CD4-positive, alpha-beta T cell (primary cell): ENCODE data around the gene FCER2. TPM values are rescaled to one million over a fixed set of nuclear protein-coding genes. Genes with fewer than 3 reads are reported as not detected.

ENCODE experiments used
- ATAC-seq: fragments of 200-7000 bp; cut with Tn5 transposase; one replicate; pipeline ENCODE4 v1.10.0; 2022; ENCODE audit warnings: mild to moderate bottlenecking; ENCODE audit not compliant: poor library complexity
- CTCF ChIA-PET: fragments of 350-600 bp; sonication (Branson Sonifier 250); formaldehyde crosslinking; loops from one replicate; lab custom pipeline; 2021; ENCODE audit warnings: antibody characterized with exemption, inconsistent platforms; lab: Charles Lee
- POLR2A ChIA-PET: fragments of 350-600 bp; sonication (Branson Sonifier 250); formaldehyde crosslinking; loops from one replicate; lab custom pipeline; 2021; ENCODE audit warnings: antibody characterized with exemption, inconsistent platforms; lab: Charles Lee
- DNase-seq, 14 experiments: peaks; one replicate each; pipeline ENCODE4 v3.0.0-alpha.2; 2013 to 2020; ENCODE audit warnings: mixed read lengths in 2 of 14
- H3K27ac ChIP-seq, 2 donors: one replicate each; pipeline versions ENCODE4 v1.5.1 to v1.7.0; 2013; ENCODE audit warnings: low read length in 2 of 2, low read depth in 1 of 2, mild to moderate bottlenecking in 1 of 2
- H3K27me3 ChIP-seq, 2 experiments: 1 replicate in 1 of 2; 2 replicates in 1 of 2; pipeline versions ENCODE4 v1.6.1 to v1.7.0; 2013; ENCODE audit warnings: low read length in 2 of 2, control low read depth in 1 of 2, mild to moderate bottlenecking in 1 of 2, moderate library complexity in 1 of 2; ENCODE audit not compliant: insufficient read depth in 2 of 2, control insufficient read depth in 1 of 2
- H3K36me3 ChIP-seq: one replicate; pipeline ENCODE4 v1.6.1; 2013; ENCODE audit warnings: low read length, control low read depth; ENCODE audit not compliant: insufficient read depth
- H3K4me1 ChIP-seq: one replicate; pipeline ENCODE4 v1.6.1; 2013; ENCODE audit warnings: low read length, control low read depth; ENCODE audit not compliant: insufficient read depth
- H3K4me3 ChIP-seq: one replicate; pipeline ENCODE4 v1.5.1; 2013; ENCODE audit warnings: mild to moderate bottlenecking, low read length, moderate library complexity
- H3K9me3 ChIP-seq, 2 experiments: 1 replicate in 1 of 2; 2 replicates in 1 of 2; pipeline versions ENCODE4 v1.6.1 to v1.7.0; 2013; ENCODE audit warnings: low read length in 2 of 2, mild to moderate bottlenecking in 2 of 2, control low read depth in 1 of 2, moderate library complexity in 1 of 2; ENCODE audit not compliant: control insufficient read depth in 1 of 2, insufficient read depth in 1 of 2
- H3K27ac Mint-ChIP-seq: one replicate; pipeline ENCODE4 v1.8.0; 2020; ENCODE audit warnings: mixed read lengths
- H3K27me3 Mint-ChIP-seq: one replicate; pipeline ENCODE4 v1.8.0; 2021; ENCODE audit warnings: mixed read lengths
- H3K36me3 Mint-ChIP-seq: one replicate; pipeline ENCODE4 v1.8.0; 2021; ENCODE audit warnings: low read depth, mixed read lengths
- H3K4me1 Mint-ChIP-seq: one replicate; pipeline ENCODE4 v1.8.0; 2021; ENCODE audit warnings: low read depth, mixed read lengths
- H3K4me3 Mint-ChIP-seq: one replicate; pipeline ENCODE4 v1.8.0; 2020; ENCODE audit warnings: mild to moderate bottlenecking, mixed read lengths
- H3K9me3 Mint-ChIP-seq: one replicate; pipeline ENCODE4 v1.8.0; 2020; ENCODE audit warnings: mixed read lengths
- intact Hi-C, 2 experiments: fragments of 100-400 bp; cut with DNase I in 1 of 2; cut with micrococcal nuclease in 1 of 2; formaldehyde crosslinking; loops; one replicate each; pipeline versions ENCODE4 v1.15.1 to v1.9.0; 2023 to 2025; cut with DNase I, micrococcal nuclease
- total RNA-seq, 174 experiments: library from RNA in 2 of 174; stranded (reverse) in 2 of 174; gene quantifications; one replicate each; pipeline ENCODE4 v1.2.3 and lab custom pipeline; 2021 to 2026
- TF ChIP-seq, protein P1 (sequence below): fragments of 200-600 bp; IDR thresholded peaks from one replicate; pipeline ENCODE4 v1.8.0; 2022; ENCODE audit warnings: antibody characterized with exemption, mild to moderate bottlenecking

FCER2 gene
- total RNA-seq, 2 experiments from 2014 or later: not detected

DNA sequence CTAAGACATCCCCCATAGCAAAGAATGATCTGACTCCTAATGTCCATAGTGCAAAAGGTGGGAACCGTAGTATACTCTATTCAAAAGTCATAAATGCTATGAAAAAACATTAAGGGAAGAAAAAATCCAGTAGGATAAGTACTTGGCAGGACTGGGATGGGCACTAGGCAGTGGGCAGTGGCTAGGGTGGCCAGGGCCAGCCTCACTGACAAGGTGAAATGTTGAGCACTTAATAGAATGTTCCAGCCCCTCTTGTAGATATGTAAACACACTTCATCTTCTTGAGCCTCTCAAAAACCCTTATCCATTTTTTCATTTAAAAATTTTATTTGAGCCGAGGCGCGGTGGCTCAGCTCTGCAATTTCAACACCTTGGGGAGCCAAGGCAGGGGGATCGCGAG lies 31.4 kb upstream of the FCER2 start:
- CTCF ChIA-PET: no interaction called here
- H3K36me3 ChIP-seq: no peaks in the 10 kb centered on the region
- peaks cover 27 to 33% of the 10 kb centered on the region in 2 experiments for H3K27me3 ChIP-seq
- peaks cover 0 to 24% of the 10 kb centered on the region in 2 experiments for H3K9me3 ChIP-seq
- peaks cover 14% of the 10 kb centered on the region for H3K4me1 Mint-ChIP-seq
- no peaks in the 10 kb centered on the region for H3K36me3 Mint-ChIP-seq
- H3K9me3 Mint-ChIP-seq: no peaks in the 10 kb centered on the region
- H3K4me3 ChIP-seq: no peak overlapping the region
- H3K27ac Mint-ChIP-seq: no peak overlapping the region
- intact Hi-C loops: no loop called here
- POLR2A ChIA-PET: no interaction called here
- H3K27me3 Mint-ChIP-seq: peaks cover 51% of the 10 kb centered on the region
- no peak for DNase-seq
- no peak overlapping the region for H3K4me3 Mint-ChIP-seq
- peaks cover 19% of the 10 kb centered on the region for H3K4me1 ChIP-seq
- ATAC-seq: no peak
- TF ChIP-seq, protein P1, sequence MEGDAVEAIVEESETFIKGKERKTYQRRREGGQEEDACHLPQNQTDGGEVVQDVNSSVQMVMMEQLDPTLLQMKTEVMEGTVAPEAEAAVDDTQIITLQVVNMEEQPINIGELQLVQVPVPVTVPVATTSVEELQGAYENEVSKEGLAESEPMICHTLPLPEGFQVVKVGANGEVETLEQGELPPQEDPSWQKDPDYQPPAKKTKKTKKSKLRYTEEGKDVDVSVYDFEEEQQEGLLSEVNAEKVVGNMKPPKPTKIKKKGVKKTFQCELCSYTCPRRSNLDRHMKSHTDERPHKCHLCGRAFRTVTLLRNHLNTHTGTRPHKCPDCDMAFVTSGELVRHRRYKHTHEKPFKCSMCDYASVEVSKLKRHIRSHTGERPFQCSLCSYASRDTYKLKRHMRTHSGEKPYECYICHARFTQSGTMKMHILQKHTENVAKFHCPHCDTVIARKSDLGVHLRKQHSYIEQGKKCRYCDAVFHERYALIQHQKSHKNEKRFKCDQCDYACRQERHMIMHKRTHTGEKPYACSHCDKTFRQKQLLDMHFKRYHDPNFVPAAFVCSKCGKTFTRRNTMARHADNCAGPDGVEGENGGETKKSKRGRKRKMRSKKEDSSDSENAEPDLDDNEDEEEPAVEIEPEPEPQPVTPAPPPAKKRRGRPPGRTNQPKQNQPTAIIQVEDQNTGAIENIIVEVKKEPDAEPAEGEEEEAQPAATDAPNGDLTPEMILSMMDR: no peak
- H3K27ac ChIP-seq: no peak overlapping the region

DNA sequence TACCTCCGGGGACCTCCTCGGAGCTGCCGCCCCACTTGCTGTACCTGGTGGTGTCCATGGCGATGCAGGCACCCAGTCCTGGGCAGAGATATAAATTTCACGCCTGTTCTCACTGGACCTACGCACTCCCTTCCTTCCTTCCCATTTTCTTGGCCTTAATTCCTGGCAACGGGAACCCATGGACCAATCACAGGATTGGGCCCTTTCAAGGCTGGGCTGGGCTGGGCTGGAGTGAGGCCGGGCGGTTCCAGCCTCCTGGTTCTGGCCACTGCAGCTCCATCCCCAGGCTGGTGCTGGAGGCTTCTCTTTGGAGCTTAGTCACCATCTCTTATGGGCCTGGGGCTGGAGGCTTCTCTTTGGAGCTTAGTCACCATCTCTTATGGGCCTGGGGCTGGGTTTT lies 30.1 kb upstream of the FCER2 start, which contains the start of gene CLEC4G:
Gene CLEC4G (minus strand): TSS at position 66 of the 400 bp plus-strand sequence. CDS start 8 bp downstream, at position 58.
- intact Hi-C loops: no loop called here
- Mint-ChIP-seq H3K27ac (no peak within 1 kb of the TSS), H3K4me1 (peaks cover 14% of the 10 kb centered on the region), H3K4me3 (no peak within 1 kb of the TSS), H3K36me3 (no peaks in the 10 kb centered on the region), H3K9me3 (no peaks in the 10 kb centered on the region), H3K27me3 (peaks cover 59% of the 10 kb centered on the region)
- no peaks in the 10 kb centered on the region for H3K36me3 ChIP-seq
- ChIA-PET POLR2A (no interaction called here), CTCF (no interaction called here)
- TF ChIP-seq, protein P1: no peak
- DNase-seq (no peak), ATAC-seq (no peak)
- H3K27ac ChIP-seq: no peak within 1 kb of the TSS
- H3K4me1 ChIP-seq: peaks cover 19% of the 10 kb centered on the region
- no peak within 1 kb of the TSS for H3K4me3 ChIP-seq
- peaks cover 0 to 28% of the 10 kb centered on the region in 2 experiments for H3K9me3 ChIP-seq
- peaks cover 28 to 44% of the 10 kb centered on the region in 2 experiments for H3K27me3 ChIP-seq

DNA sequence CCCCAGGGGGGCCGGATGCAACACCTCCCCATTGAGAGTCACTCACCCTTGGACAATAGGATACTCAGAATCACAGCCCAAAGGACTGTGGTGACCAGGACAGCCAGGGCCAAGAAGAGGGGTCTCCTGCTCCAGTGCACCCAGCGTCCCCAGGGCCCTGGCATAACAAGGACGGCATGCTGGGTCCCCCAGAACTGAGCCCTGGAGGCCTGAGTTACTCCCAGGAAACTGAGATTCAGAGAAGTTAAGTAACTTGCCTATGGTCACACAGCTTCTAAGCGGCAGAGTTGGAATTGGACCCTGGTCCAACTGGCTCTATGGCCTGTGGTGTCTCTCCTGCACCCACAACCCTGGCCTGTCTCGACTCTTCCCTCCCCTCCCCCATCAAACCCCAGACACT lies 29.7 kb upstream of the FCER2 start:
- no peaks in the 10 kb centered on the region for H3K36me3 Mint-ChIP-seq
- no peaks in the 10 kb centered on the region for H3K36me3 ChIP-seq
- H3K27me3 Mint-ChIP-seq: peaks cover 59% of the 10 kb centered on the region
- H3K4me3 ChIP-seq: no peak overlapping the region
- ChIA-PET CTCF (no interaction called here), POLR2A (no interaction called here)
- TF ChIP-seq, protein P1: no peak
- no peak overlapping the region for H3K4me3 Mint-ChIP-seq
- ATAC-seq (no peak), DNase-seq (no peak)
- H3K27ac Mint-ChIP-seq: no peak overlapping the region
- peaks cover 28 to 44% of the 10 kb centered on the region in 2 experiments for H3K27me3 ChIP-seq
- H3K27ac ChIP-seq: no peak overlapping the region
- H3K4me1 Mint-ChIP-seq: peaks cover 14% of the 10 kb centered on the region
- intact Hi-C loops: no loop called here
- no peaks in the 10 kb centered on the region for H3K9me3 Mint-ChIP-seq
- H3K9me3 ChIP-seq: peaks cover 0 to 28% of the 10 kb centered on the region in 2 experiments
- peaks cover 19% of the 10 kb centered on the region for H3K4me1 ChIP-seq
